ENCODE measurements around the gene SNAI3. TPM values are rescaled to one million over a fixed set of nuclear protein-coding genes. Genes with fewer than 3 reads are reported as not detected.
A peak's percentile ranks its signal among the peaks of the same experiment; 100 is the strongest.

Gene SNAI3
- total and polyA plus RNA-seq, 9 of the 15 experiments (the other 6 are each of a cell fraction or from before 2014, with no cell fraction given), result 0.04 to 4.1 (median 0.80) TPM; not detected in 1

DNA sequence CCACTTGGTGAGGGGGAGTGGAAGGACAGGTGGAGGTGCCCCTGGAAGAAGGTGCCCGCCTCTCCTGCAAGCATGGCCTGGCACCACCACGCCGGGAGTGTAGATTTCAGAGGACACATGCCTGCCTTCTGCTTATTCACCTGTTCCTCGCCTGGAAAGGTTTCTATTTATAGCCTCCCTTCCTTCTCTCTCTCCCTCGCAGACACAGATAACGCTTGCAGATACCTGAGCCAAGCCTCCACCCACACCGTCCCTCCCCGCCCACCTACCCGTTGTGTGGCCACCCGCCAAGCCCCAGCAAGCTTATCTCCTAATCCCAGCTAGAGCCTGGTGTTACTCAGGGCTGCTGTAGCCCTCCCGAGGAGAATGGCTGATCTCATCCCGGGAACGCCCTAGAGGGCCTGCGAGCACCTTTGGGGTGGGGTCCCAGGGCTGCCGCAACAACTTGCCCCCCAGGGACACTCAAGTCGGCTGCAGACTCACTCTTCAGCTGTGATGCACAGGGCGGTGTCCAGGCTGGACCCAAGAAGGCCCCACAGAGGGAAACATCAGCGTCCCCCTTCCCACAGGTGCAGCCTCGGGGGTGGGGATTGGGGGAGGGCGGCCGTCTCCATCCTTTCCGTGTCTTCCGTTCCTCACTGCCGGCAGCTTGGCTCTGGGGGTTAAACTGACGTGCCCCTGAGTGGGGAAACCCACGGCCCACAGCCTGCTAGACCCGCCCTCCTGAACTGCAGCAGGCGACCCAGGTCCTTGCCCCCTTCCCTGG is 1.9 kb upstream of the SNAI3 start (continued):
- TF ChIP-seq SFPQ (IDR thresholded peaks at IDR 0.05; ENCODE audit: low read depth, low read length) (no peak), HDAC2 (IDR thresholded peaks at IDR 0.05) (peak; percentile 92), ILK (tag; IDR thresholded peaks at IDR 0.05; ENCODE audit: borderline replicate concordance, low read depth) (no peak), ZNF347 (CRISPR knock-in tag; IDR thresholded peaks at IDR 0.05; ENCODE audit: low read depth) (no peak), ZNF644 (tag; IDR thresholded peaks at IDR 0.05; ENCODE audit: low read depth) (no peak), ADNP (tag; IDR thresholded peaks at IDR 0.05) (no peak), SRSF1 (IDR thresholded peaks at IDR 0.05; ENCODE audit: low read depth, low read length) (no peak), ARNT (IDR thresholded peaks at IDR 0.05) (peak; percentile 33 to 90; a peak in 2 of 4 replicates), TAF1 (IDR thresholded peaks at IDR 0.05; ENCODE audit: control insufficient read depth, extremely low read depth, insufficient read depth, low read length, severe bottlenecking) (no peak), ZNF165 (CRISPR knock-in tag; IDR thresholded peaks at IDR 0.05; ENCODE audit: borderline replicate concordance) (no peak), KLF16 (IDR thresholded peaks at IDR 0.05) (peak; percentile 92), ZNF668 (CRISPR knock-in tag; IDR thresholded peaks at IDR 0.05) (no peak), POLR2A (conservative IDR thresholded peaks at IDR 0.05) (no peak), THRA (IDR thresholded peaks at IDR 0.05) (no peak), E4F1 (CRISPR knock-in tag; IDR thresholded peaks at IDR 0.05; ENCODE audit: borderline replicate concordance) (no peak)
- TF ChIP-seq, protein P1, sequence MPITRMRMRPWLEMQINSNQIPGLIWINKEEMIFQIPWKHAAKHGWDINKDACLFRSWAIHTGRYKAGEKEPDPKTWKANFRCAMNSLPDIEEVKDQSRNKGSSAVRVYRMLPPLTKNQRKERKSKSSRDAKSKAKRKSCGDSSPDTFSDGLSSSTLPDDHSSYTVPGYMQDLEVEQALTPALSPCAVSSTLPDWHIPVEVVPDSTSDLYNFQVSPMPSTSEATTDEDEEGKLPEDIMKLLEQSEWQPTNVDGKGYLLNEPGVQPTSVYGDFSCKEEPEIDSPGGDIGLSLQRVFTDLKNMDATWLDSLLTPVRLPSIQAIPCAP (CRISPR knock-in tag; IDR thresholded peaks at IDR 0.05; ENCODE audit: borderline replicate concordance), result no peak
- TF ChIP-seq, protein P2, sequence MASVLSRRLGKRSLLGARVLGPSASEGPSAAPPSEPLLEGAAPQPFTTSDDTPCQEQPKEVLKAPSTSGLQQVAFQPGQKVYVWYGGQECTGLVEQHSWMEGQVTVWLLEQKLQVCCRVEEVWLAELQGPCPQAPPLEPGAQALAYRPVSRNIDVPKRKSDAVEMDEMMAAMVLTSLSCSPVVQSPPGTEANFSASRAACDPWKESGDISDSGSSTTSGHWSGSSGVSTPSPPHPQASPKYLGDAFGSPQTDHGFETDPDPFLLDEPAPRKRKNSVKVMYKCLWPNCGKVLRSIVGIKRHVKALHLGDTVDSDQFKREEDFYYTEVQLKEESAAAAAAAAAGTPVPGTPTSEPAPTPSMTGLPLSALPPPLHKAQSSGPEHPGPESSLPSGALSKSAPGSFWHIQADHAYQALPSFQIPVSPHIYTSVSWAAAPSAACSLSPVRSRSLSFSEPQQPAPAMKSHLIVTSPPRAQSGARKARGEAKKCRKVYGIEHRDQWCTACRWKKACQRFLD (CRISPR knock-in tag; IDR thresholded peaks at IDR 0.05), result peak; percentile 61; the same call in 1 of the 2 replicates
- TF ChIP-seq, protein P3, sequence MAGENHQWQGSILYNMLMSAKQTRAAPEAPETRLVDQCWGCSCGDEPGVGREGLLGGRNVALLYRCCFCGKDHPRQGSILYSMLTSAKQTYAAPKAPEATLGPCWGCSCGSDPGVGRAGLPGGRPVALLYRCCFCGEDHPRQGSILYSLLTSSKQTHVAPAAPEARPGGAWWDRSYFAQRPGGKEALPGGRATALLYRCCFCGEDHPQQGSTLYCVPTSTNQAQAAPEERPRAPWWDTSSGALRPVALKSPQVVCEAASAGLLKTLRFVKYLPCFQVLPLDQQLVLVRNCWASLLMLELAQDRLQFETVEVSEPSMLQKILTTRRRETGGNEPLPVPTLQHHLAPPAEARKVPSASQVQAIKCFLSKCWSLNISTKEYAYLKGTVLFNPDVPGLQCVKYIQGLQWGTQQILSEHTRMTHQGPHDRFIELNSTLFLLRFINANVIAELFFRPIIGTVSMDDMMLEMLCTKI (IDR thresholded peaks at IDR 0.05; ENCODE audit: partially characterized antibody), result no peak

Data from K562 (cell line).